Activated naive CD4-positive, alpha-beta T cell treated with anti-CD3 and anti-CD28 coated beads, Interleukin-2, amount 50 U/mL, for 72 hours (primary cell): ENCODE measurements around the gene CAMKMT. TPM values are rescaled to one million over a fixed set of nuclear protein-coding genes. Genes with fewer than 3 reads are reported as not detected.

Source experiments
- ATAC-seq, 2 donors: fragments of 150-1000 bp; cut with Tn5 transposase; 2 replicates each; pipeline ENCODE4 v1.10.0; 2021; ENCODE audit warnings: mild to moderate bottlenecking in 2 of 2, moderate library complexity in 2 of 2
- DNase-seq, 2 donors: peaks; one replicate each; pipeline ENCODE4 v3.0.0; 2021 to 2022; ENCODE audit warnings: low spot score in 2 of 2
- H3K27ac Mint-ChIP-seq, 2 donors: one replicate each; pipeline ENCODE4 v1.8.0; 2022; ENCODE audit warnings: mild to moderate bottlenecking in 2 of 2, mixed read lengths in 2 of 2
- H3K36me3 Mint-ChIP-seq, 2 donors: one replicate each; pipeline ENCODE4 v1.8.0; 2022; ENCODE audit warnings: mixed read lengths in 2 of 2
- H3K9me3 Mint-ChIP-seq, 2 donors: one replicate each; pipeline ENCODE4 v1.8.0; 2022; ENCODE audit warnings: mixed read lengths in 2 of 2
- total RNA-seq, 2 donors: library from RNA; stranded (reverse); gene quantifications; one replicate each; pipeline ENCODE4 v1.2.3, GENCODE V29; 2022

Gene CAMKMT
- total RNA-seq, 2 donors from 2014 or later = 14.6 to 17.3 TPM

DNA sequence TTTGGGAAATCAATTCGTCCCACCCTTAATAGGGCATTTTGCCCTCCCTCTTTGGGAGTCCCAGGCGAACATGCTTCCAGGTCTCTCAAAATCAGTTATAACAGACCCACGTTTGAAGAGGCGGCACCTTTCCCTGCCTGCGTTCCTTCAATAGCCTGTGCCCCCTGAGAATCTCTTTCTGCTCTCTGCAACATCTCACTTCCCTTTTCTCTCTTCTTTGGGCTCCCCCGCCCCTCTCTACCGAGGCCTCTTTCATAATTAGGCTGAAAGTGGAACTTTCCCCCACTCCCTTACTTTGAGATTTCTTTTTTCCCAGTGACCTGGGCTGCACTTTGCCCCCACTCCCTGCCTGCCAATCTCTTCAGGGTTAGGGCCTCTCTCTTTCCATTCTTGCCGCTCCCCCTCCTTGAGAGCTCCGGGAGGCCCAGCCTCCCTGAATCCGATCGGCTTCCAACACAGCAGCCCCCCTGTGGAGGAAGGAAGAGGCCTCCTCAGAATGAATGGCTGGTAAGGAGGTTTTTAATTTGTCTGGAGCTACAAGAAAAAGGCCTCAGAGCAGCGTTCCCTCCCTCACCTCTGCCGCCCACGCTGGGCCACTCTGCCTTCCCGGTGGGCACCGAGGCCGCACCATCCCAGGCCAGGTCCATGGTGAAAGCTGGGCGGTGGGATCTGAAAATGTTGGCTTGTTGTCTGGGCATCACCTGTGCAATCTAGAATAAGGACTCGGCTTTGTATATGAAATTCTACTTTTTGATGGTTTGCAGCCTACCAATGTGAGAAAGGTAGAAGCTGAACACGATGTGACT, 417.1 kb downstream of the CAMKMT start:
- Mint-ChIP-seq H3K27ac (no peak overlapping the region), H3K36me3 (peaks cover 19 to 20% of the 10 kb centered on the region in 2 donors), H3K9me3 (peaks cover 0 to 4% of the 10 kb centered on the region in 2 donors)
- ATAC-seq = no peak
- no peak for DNase-seq

GRCh38 chr2:44779793-44780192, 418.0 kb downstream of the CAMKMT start:
- H3K36me3 Mint-ChIP-seq = peaks cover 19 to 20% of the 10 kb centered on the region in 2 donors
- DNase-seq = no peak
- H3K9me3 Mint-ChIP-seq = peaks cover 0 to 4% of the 10 kb centered on the region in 2 donors
- no peak overlapping the region for H3K27ac Mint-ChIP-seq
- no peak for ATAC-seq

DNA sequence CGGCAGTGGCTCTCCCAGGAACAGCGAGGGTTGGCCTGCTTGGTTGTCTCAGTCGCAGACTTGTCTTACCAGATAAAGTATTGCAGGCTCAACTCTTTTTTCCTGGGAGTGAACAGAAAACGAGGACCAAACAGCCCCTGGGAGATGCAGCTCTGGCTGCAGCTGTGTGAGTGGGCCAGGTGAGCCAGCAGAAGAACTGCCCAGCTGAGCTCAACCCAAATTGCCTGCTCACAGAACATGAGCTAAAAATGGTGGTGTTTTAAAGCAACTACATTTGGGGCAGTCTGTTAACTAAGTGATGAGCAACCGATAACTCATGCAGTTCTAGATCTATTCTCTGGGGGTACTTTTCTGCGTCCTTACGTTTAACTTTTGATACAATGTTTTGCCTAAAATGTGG, 418.7 kb downstream of the CAMKMT start:
- peaks cover 20 to 21% of the 10 kb centered on the region in 2 donors for H3K36me3 Mint-ChIP-seq
- H3K9me3 Mint-ChIP-seq = peaks cover 0 to 4% of the 10 kb centered on the region in 2 donors
- no peak for DNase-seq
- no peak overlapping the region for H3K27ac Mint-ChIP-seq
- ATAC-seq = no peak

- ATAC-seq = no peak
- peaks cover 3 to 6% of the 10 kb centered on the region in 2 donors for H3K36me3 Mint-ChIP-seq
- no peak for DNase-seq
- no peak overlapping the region for H3K27ac Mint-ChIP-seq
- peaks cover 0 to 4% of the 10 kb centered on the region in 2 donors for H3K9me3 Mint-ChIP-seq
These were observed 423.7 kb downstream of the CAMKMT start for GRCh38 chr2:44785433-44785832.

GRCh38 chr2:44786045-44786816, 424.5 kb downstream of the CAMKMT start:
- no peak for ATAC-seq
- H3K9me3 Mint-ChIP-seq = peaks cover 0 to 4% of the 10 kb centered on the region in 2 donors
- peaks cover 0 to 4% of the 10 kb centered on the region in 2 donors for H3K36me3 Mint-ChIP-seq
- no peak for DNase-seq
- no peak overlapping the region for H3K27ac Mint-ChIP-seq

DNA sequence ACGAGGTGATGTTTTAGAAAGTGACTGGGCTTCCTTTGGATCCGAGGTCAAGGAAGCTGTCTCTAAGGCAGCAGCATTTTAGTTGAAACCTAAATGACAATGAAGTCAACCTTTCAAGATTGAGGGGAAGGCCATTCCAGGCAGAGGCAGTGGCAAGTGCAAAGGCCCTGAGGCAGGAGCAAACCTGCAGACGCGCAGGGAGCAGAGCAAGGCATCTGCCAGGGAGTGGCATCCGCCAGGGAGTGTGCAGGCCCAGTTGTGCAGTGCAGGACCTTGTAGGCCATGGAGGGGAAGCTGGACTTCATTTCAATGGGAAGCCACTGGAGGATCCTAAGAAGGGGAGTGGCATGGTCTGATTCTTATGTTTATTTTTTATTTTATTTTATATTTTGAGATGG, 425.1 kb downstream of the CAMKMT start:
- peaks cover 0 to 4% of the 10 kb centered on the region in 2 donors for H3K36me3 Mint-ChIP-seq
- peaks cover 0 to 8% of the 10 kb centered on the region in 2 donors for H3K9me3 Mint-ChIP-seq
- DNase-seq (no peak), ATAC-seq (no peak)
- H3K27ac Mint-ChIP-seq = no peak overlapping the region

- no peak overlapping the region for H3K27ac Mint-ChIP-seq
- ATAC-seq = no peak
These were observed 425.9 kb downstream of the CAMKMT start for GRCh38 chr2:44787663-44788062.

GRCh38 chr2:44789446-44789845, 427.7 kb downstream of the CAMKMT start:
- ATAC-seq (no peak), DNase-seq (no peak)
- Mint-ChIP-seq H3K36me3 (peaks cover 0 to 9% of the 10 kb centered on the region in 2 donors), H3K9me3 (peaks cover 10 to 12% of the 10 kb centered on the region in 2 donors), H3K27ac (no peak overlapping the region)

More at GRCh38 chr2:44787663-44788062, 425.9 kb downstream of the CAMKMT start:
- H3K9me3 Mint-ChIP-seq = peaks cover 5 to 9% of the 10 kb centered on the region in 2 donors
- no peak for DNase-seq
- H3K36me3 Mint-ChIP-seq = peaks cover 0 to 4% of the 10 kb centered on the region in 2 donors

DNA sequence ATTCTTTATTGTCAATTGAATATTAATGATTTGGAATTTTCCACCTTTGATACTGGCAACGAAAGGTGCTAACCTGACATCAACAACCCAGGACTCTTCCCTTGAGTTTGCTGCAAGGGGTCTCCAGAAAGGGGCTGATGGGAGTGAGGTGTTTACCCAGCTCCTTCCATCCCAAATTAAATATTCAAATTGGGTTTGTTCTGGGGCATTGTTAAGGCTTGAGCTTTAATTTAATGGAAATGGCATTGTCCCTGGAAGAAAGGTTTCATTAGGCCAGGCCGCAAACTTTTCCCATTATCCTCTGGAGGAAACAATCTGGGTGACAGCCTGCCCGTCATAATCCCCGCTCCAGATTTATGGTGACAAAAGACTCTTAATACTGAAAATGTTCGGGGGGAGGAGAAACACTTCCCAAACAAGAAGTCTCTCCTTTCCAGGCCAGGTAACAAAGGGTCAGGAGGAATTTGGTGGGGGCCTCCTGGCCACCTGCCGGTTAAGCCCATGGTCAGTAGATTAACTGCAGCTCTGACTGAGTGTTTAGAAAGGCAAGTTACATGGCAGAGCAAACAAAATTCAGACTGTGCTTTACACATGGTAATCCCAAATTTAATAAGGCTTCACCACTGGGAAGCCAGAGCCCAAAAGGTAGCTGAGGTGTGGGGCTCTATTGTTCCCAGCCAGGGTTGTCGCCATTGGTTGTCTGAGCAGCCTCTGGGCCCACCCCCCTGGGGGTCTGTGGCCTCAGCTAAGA, 428.4 kb downstream of the CAMKMT start:
- H3K9me3 Mint-ChIP-seq = peaks cover 10 to 12% of the 10 kb centered on the region in 2 donors

GRCh38 chr2:44793322-44793870, 431.6 kb downstream of the CAMKMT start:
- no peak for DNase-seq
- no peak for ATAC-seq
- Mint-ChIP-seq H3K9me3 (peaks cover 10 to 12% of the 10 kb centered on the region in 2 donors), H3K27ac (no peak overlapping the region), H3K36me3 (peaks cover 0 to 5% of the 10 kb centered on the region in 2 donors)

More for the DNA sequence above, 428.4 kb downstream of the CAMKMT start:
- DNase-seq (no peak), ATAC-seq (no peak)
- Mint-ChIP-seq H3K27ac (no peak overlapping the region), H3K36me3 (peaks cover 0 to 9% of the 10 kb centered on the region in 2 donors)

- Mint-ChIP-seq H3K9me3 (peaks cover 6 to 12% of the 10 kb centered on the region in 2 donors), H3K36me3 (peaks cover 0 to 13% of the 10 kb centered on the region in 2 donors), H3K27ac (no peak overlapping the region)
- DNase-seq = no peak
- no peak for ATAC-seq
These were observed 435.0 kb downstream of the CAMKMT start for GRCh38 chr2:44796771-44797170.

DNA sequence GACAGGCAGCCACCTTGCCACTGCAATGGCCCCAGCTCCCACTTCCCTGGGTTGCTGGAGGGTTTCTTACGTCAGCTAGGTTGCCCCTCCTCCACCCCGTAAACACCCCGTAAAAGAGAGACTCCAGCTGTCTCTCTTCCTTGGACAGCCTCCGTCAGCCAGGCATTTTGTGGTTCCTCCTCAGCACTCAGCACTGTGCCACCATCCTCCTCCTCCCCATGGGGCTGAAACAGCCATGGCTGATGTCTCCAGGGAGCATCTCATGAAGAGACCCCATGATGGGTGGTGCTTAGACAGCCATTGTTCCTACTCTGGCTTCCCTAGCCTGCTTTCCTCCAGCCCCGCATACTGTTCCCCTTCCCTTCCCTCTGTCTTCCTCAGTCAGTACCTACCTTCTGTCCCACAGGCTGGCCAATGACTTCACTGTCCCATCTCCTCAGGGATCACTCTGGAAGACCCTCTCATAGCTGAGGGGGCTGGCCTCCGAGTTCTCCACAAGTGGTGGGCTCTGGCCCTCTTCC, 436.5 kb downstream of the CAMKMT start:
- DNase-seq (no peak), ATAC-seq (no peak)
- Mint-ChIP-seq H3K27ac (no peak overlapping the region), H3K36me3 (peaks cover 0 to 12% of the 10 kb centered on the region in 2 donors), H3K9me3 (peaks cover 3 to 4% of the 10 kb centered on the region in 2 donors)

DNA sequence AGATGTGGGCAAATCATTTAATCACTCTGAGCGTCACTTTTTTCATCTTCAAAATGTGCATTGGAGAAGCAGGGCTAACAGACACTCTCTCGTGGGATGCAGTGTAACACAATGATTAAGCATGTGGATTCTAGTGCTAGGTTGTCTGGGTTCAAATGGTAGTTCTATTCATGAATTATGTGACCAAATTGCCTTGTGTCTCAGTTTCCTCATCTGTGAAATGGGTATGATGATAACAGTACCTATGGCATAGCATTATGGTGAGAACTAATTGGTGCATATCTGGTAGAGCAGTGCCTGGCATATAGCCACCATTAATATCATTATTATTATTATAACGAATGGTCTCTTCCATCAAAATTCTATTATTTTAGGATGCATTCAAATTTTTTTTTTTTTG, 437.4 kb downstream of the CAMKMT start:
- DNase-seq (no peak), ATAC-seq (no peak)
- Mint-ChIP-seq H3K9me3 (no peaks in the 10 kb centered on the region), H3K27ac (no peak overlapping the region), H3K36me3 (peaks cover 0 to 8% of the 10 kb centered on the region in 2 donors)

DNA sequence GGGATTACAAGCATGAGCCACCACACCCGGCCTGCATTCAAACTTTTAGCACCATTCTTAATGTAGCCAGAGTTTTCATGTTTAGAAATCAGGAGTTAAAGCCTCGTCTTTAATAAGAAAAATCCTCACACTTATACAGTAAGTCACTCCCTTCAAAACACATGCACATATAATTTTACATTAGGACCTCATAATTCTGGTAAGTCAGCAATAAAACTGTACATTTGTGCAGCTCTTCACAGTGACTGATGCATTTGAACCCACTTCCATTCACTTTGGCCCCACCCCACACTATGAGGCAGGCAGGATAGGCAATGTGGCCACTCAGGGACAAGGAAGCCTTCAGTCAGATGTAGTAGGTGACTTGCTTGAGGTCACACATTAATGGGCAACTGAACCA, 438.0 kb downstream of the CAMKMT start:
- Mint-ChIP-seq H3K27ac (no peak overlapping the region), H3K36me3 (peaks cover 0 to 8% of the 10 kb centered on the region in 2 donors), H3K9me3 (no peaks in the 10 kb centered on the region)
- ATAC-seq (no peak), DNase-seq (no peak)

GRCh38 chr2:44801289-44801840, 439.6 kb downstream of the CAMKMT start:
- no peak for DNase-seq
- Mint-ChIP-seq H3K27ac (no peak overlapping the region), H3K9me3 (no peaks in the 10 kb centered on the region), H3K36me3 (peaks cover 0 to 8% of the 10 kb centered on the region in 2 donors)
- ATAC-seq = no peak
